HG03439 (cell line): ENCODE results near the gene SLC7A8.

Experiments
- ATAC-seq: cut with Tn5 transposase; IDR thresholded peaks from one replicate; pipeline ENCODE4 v1.9.1; 2021; ENCODE audit warnings: mild to moderate bottlenecking, moderate library complexity; ENCODE audit not compliant: unreplicated experiment

SLC7A8 gene

GRCh38 chr14:23183158-23183470, 346 bp downstream of the SLC7A8 start:
- ATAC-seq, result no peak

- no peak for ATAC-seq
Observed at GRCh38 chr14:23182372-23183157, 895 bp downstream of the SLC7A8 start.

DNA sequence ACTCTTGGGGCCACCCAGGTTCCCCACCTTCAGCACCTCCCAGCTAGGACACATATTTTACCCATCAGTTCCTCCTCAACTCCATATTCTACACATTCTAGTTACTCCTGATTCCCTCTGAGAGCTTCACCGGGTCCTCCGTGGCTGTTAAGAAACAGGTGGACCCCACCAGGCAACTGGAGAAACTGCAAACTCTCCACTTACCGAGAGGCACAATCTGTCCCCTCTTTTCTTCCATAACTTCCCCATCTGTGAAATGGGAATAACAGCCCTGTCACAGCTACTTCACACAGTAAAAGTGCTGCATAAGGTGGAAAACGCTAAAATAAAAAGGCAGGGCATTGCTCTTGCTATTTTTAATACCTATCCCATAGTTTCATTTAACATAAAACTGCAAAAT, 1.5 kb downstream of the SLC7A8 start:
- ATAC-seq, result no peak

GRCh38 chr14:23181453-23181852, 2.0 kb downstream of the SLC7A8 start:
- ATAC-seq, result no peak

GRCh38 chr14:23177181-23177580, 6.3 kb downstream of the SLC7A8 start:
- no peak for ATAC-seq

DNA sequence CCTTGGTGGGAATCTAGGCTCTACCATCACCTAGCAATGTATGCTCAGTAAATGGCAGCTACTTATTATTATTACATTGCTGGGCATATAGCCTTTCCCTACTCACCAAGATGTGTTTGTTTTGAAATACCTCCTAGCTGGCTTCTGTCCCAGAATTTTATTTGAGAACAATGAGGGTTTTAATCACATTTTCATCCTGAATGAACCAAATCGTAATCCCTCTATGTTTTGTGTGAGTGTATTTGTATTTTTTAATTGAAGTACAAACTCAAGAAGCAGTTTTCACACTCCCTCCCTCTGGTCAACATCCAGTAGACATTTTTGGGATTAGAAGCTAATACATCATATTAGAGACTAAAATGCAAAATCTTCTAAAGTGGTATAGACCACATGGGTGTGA, 7.6 kb downstream of the SLC7A8 start:
- ATAC-seq, result no peak

DNA sequence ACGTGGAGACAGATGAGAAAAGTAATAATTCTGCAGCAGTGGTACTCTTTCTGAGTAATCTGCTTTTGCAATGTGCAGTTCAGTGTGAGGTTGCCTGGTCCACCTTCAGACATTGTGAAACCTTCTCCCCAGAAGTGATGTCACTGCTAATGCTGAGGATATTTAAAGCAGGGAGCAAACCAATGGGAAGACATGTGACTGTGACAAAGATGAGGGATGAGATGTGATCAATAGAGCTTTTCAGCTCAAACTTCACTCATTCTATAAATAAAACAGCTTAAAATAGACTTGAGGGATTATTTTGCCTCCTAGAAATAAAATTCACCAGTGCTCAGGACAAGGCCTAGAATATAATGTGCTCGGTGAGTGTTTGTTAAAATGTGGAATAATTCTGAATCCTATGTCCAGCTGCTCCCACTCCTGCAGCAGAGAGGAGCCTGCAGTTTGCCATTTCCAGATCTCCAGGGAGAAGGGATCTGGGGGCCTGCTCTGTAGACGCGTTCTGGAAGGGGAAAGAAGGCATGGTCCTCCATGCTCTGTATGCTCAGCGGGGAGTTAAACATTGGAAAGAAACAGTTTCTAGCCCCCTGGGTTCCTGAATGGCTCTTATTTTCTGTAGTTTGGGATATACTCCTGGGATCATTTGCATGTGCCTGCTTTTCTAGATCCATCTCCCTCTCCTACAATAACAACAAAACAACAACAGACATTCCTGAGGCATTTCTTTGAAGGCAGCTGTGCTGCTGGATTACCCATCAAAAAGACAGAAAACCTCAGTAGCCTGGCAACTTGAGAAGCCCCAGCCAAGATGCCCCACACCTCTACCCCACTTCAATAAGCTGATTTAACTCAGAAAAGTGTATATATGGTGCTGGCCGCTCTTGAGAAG, 8.9 kb downstream of the SLC7A8 start:
- ATAC-seq, result no peak

DNA sequence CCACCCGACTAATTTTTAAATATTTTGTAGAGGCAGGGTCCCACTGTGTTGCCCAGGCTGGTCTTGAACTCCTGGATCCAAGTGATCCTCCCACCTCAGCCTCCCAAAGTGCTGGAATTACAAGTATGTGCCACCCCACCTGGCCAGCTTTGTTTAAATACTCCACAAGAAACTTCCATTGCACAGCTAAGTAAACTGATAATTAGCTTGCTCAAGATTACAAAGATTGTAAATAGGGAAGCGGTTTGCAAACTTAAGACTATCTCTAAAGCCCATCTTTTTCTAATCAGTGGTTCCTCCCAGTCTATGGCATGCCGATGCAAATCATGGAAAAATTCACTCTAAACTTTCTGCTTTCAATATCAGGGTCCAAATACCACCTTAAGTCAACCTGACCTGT, 9.7 kb downstream of the SLC7A8 start:
- ATAC-seq, result no peak

- ATAC-seq, result no peak
Observed at GRCh38 chr14:23173031-23173430, 10.4 kb downstream of the SLC7A8 start.

DNA sequence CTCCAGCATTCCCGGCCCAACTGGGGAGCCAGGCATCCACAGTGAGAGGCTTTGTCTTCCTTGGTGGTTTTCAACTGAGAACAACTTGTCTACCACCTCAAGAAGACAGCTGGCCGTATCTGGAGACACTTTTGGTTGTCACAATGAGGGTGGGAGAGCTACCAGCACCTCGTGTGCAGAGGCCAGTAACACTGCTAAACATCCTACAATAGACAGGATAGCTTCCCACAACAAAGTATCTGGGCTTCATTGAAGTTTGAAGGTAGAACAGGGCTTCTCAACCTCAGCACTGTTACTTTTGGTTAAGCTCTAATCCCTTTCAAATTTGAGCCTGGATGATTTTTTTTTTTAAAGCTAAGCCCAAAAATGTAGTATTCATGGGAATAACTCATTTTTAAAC, 10.9 kb downstream of the SLC7A8 start:
- ATAC-seq, result no peak

- no peak for ATAC-seq
Observed at GRCh38 chr14:23172096-23172495, 11.4 kb downstream of the SLC7A8 start.

DNA sequence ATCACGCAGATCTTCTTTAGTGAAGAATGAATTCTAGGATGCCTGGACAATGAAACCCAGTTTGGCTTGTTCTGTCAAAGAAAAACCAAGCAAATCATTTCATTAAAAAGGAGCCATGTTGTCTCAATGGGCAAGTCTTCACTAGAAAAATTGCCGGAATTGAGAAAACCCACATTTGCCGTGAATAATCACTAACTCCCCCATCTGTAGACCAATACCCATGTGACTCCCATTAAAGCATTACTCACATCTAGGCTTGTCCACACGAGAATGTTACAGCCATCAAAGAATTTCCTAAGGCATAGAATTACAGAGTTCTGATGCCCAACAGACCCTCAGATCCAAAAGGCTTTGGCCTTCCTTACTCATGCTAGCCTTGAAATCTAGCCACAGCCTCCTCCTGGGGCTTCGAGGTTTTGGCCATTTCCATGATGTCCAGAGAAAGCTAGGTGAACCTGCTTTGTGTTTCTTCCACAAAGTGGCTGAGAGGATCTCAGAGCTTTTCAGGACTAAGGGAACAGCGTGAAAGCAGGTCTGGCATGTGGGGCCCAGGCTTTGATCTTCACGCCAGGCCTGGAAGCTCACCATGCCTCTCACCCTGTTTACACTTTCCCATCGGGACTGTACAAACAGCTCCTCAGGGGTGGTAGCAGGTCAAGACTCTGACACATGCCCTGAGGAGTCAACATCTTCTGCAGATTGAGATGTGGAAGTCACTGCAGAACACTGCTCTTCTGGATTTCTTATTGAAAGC, 12.1 kb downstream of the SLC7A8 start:
- ATAC-seq, result no peak

DNA sequence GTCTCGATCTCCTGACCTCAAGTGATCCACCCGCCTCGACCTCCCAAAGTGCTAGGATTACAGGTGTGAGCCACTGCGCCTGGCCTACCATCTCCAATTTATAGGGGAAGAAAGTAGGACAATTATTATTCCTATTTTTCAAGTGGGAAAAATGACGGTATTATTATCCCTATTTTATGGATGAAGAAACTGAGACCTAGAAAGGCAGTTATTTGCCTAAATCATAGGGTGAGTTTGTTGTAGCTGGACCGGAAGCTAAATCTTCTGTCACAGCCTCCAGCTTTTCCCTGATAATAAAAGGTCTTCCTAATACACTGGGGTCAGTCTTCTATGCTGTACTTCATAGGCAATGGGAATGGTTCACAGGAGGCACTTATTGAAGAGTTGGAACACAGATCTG, 13.8 kb downstream of the SLC7A8 start:
- no peak for ATAC-seq

- no peak for ATAC-seq
Observed at GRCh38 chr14:23168246-23168645, 15.2 kb downstream of the SLC7A8 start.

DNA sequence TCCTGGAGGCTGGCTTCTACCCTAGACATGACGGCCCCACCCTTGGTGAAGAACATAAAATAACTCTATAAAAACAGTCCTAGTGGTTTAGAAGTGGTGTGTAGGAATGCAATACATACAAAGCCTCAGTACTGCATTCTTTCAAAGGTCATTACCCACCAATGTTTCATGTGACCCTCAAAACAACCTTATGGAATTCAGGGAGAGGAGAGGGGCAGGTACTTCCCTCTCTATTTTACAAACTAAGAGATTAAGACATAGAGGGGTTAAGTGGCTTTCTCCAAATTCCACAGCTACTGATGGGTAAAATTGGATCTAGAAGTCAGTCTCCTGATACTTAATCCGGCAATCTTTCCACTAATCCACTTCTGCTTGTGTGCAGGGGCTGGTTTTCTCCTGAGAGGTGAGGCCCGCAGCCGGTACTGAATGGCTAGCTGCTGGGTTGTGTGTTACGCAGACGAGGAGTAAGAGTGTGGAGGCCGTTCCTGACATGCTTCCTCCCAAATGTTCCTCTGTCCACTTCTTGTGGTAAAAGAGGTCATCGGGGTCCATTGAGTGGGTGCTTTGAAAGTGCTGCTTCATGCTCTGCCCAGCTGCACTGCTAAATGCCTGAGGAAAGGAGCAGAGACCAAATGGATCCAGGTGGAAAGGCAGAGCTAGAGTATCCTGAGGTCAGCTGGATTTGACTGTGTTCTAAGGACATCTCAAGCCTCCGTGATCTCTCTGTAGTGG, 16.2 kb downstream of the SLC7A8 start:
- no peak for ATAC-seq

DNA sequence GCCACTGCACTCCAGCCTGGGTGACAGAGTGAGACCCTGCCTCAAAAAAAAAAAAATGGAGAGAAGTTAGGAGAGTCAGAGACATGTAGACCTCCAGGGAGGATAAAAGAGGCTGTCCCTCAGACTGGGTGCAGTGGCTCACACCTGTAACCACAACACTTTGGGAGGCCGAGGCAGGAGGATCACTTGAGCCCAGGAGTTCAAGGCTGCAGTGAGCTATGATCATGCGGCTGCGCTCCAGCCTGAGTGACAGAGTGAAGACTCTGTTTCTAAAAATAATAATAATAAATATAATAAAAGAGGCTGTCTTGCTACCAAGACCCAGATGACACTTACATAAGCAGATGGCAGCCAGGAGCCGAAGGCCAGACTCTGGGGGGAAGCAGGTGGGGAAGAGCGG, 18.5 kb downstream of the SLC7A8 start:
- no peak for ATAC-seq

GRCh38 chr14:23164250-23164649, 19.2 kb downstream of the SLC7A8 start:
- no peak for ATAC-seq

GRCh38 chr14:23163830-23164229, 19.6 kb downstream of the SLC7A8 start:
- no peak for ATAC-seq

GRCh38 chr14:23162800-23163199, 20.7 kb downstream of the SLC7A8 start:
- ATAC-seq, result no peak

DNA sequence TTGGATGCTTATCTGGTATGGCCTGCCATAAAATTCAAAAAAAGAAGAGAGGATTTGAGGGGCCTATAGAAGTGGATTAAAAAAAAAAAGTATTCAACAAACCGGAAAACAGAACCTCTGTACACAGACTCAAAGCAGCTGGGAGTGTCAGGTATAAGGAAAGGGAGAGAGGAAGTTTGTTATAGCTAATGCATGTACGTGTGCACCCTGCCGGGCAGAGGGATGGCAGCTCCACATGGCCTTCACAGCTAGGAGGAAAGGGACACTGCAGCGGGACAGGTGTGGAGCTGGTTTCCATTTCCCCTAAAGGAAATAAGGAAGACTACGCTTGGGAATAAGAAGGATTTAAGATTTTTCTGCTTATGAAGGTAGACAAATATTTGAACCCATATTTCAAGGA, 21.5 kb downstream of the SLC7A8 start:
- ATAC-seq, result no peak

DNA sequence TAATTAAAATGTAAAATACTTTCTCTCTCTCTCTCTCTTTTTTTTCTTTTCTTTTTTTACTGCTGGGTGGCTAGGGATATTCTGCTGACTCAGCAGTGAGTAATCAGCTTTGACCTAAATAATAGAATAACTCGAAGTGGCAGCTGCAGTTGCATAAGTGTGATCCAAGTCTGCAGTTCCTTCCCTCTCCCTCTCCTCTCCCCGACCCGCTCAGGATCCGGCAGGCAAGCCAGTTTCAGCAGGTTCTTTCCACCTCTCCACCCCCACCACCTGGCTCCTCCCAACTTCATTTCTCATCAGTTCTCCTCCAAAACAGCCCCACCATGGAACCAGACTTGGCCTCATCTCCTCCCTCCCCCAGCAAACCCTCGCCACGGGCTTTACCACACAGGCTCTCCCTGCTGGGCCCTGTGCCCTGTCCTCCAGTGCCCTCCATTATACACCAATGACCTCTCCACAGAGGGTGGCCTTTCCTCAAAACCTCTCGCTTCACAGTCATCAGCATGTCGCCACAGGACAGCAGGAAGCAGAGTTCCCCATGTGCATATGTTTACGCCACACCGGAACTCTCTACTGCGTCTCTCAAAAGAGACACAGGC, 22.4 kb downstream of the SLC7A8 start:
- no peak for ATAC-seq
